ENCODE measurements around the gene SPIRE1. TPM values are rescaled to one million over a fixed set of nuclear protein-coding genes. Genes with fewer than 3 reads are reported as not detected.

Gene SPIRE1
- total RNA-seq, 2 donors from 2014 or later, result 14.2 to 17.2 TPM

DNA sequence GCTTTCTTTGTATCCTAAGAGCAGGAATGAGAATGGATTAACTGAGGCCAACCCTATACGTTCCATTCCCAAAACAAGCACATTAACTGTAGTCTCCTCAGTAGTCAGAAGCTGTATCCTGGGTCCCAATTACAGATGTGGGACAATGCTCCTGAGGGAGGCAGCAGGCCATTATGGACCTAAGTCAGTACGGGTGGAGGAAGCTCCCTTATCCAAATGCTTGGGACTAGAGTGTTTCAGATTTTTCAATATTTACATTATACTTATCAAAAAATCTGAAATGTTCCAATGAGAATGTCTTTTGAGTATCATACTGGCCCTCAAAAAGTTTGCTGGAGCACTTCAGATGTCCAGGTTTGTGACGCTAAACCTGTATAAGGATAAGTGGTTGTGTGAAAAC, 160.1 kb downstream of the SPIRE1 start:
- H3K27ac ChIP-seq (ENCODE audit: low read depth, low read length), result no peak overlapping the region
- Mint-ChIP-seq H3K27me3 (ENCODE audit: insufficient read depth) (no peaks in the 10 kb centered on the region), H3K36me3 (ENCODE audit: low read depth) (peaks cover 13% of the 10 kb centered on the region), H3K27ac (no peak overlapping the region), H3K4me3 (no peak overlapping the region), H3K4me1 (no peaks in the 10 kb centered on the region), H3K9me3 (no peaks in the 10 kb centered on the region)
- TF ChIP-seq, protein P1, sequence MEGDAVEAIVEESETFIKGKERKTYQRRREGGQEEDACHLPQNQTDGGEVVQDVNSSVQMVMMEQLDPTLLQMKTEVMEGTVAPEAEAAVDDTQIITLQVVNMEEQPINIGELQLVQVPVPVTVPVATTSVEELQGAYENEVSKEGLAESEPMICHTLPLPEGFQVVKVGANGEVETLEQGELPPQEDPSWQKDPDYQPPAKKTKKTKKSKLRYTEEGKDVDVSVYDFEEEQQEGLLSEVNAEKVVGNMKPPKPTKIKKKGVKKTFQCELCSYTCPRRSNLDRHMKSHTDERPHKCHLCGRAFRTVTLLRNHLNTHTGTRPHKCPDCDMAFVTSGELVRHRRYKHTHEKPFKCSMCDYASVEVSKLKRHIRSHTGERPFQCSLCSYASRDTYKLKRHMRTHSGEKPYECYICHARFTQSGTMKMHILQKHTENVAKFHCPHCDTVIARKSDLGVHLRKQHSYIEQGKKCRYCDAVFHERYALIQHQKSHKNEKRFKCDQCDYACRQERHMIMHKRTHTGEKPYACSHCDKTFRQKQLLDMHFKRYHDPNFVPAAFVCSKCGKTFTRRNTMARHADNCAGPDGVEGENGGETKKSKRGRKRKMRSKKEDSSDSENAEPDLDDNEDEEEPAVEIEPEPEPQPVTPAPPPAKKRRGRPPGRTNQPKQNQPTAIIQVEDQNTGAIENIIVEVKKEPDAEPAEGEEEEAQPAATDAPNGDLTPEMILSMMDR (conservative IDR thresholded peaks at IDR 0.05), result no peak
- no peaks in the 10 kb centered on the region for H3K4me1 ChIP-seq (ENCODE audit: control insufficient read depth, insufficient read depth, low read length)
- H3K9ac ChIP-seq (ENCODE audit: extremely low read depth, low read length, poor library complexity, severe bottlenecking), result no peak overlapping the region
- 96 to 100% methylated on average over 1 to 3 of the region's 3 CpGs for WGBS, 2 experiments (ENCODE audit: insufficient coverage in 1 of 2, insufficient read length in 1 of 2)
- peaks cover 11% of the 10 kb centered on the region for H3K36me3 ChIP-seq (ENCODE audit: control insufficient read depth, insufficient read depth, low read length)
- no peaks in the 10 kb centered on the region for H3K9me3 ChIP-seq (ENCODE audit: control insufficient read depth, low read length)
- no peaks in the 10 kb centered on the region for H3K27me3 ChIP-seq (ENCODE audit: control insufficient read depth, insufficient read depth, low read length, poor library complexity, severe bottlenecking)
- no peak overlapping the region for H3K4me3 ChIP-seq (ENCODE audit: low read length)
- no peak for DNase-seq

DNA sequence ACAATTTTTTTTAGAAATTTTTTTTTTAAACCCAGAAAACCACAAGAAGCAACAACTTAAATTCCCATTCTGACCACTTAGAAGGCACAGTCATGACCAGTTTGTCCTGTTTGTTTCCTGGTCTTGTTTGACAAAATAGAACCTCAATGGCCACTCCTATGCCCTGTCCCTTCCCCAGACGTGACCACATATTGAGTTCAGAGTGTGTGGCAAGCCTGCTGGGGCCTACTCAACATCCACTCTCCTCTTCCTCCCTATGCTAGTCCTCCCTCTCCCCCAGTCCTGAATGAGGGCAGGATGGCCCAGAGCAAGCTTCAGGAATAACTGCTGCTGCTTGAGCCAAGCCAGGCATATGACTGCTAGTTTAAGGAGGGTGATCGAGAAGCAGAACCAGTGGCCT, 160.6 kb downstream of the SPIRE1 start:
- peaks cover 16% of the 10 kb centered on the region for H3K36me3 Mint-ChIP-seq (ENCODE audit: low read depth)
- no peak overlapping the region for H3K4me3 ChIP-seq (ENCODE audit: low read length)
- no peaks in the 10 kb centered on the region for H3K4me1 Mint-ChIP-seq
- TF ChIP-seq, protein P1 (conservative IDR thresholded peaks at IDR 0.05), result no peak
- H3K9me3 Mint-ChIP-seq, result no peaks in the 10 kb centered on the region
- no peaks in the 10 kb centered on the region for H3K27me3 Mint-ChIP-seq (ENCODE audit: insufficient read depth)
- no peaks in the 10 kb centered on the region for H3K27me3 ChIP-seq (ENCODE audit: control insufficient read depth, insufficient read depth, low read length, poor library complexity, severe bottlenecking)
- H3K27ac ChIP-seq (ENCODE audit: low read depth, low read length), result no peak overlapping the region
- H3K9ac ChIP-seq (ENCODE audit: extremely low read depth, low read length, poor library complexity, severe bottlenecking), result no peak overlapping the region
- no peak for DNase-seq
- no peak overlapping the region for H3K4me3 Mint-ChIP-seq
- WGBS, 2 experiments (ENCODE audit: insufficient coverage in 1 of 2, insufficient read length in 1 of 2), result 82% methylated on average over 1 of the region's 2 CpGs; no CpG with 5 or more reads in 1 of the 2 experiments
- H3K36me3 ChIP-seq (ENCODE audit: control insufficient read depth, insufficient read depth, low read length), result peaks cover 15% of the 10 kb centered on the region
- H3K4me1 ChIP-seq (ENCODE audit: control insufficient read depth, insufficient read depth, low read length), result no peaks in the 10 kb centered on the region
- H3K27ac Mint-ChIP-seq, result no peak overlapping the region
- H3K9me3 ChIP-seq (ENCODE audit: control insufficient read depth, low read length), result no peaks in the 10 kb centered on the region

DNA sequence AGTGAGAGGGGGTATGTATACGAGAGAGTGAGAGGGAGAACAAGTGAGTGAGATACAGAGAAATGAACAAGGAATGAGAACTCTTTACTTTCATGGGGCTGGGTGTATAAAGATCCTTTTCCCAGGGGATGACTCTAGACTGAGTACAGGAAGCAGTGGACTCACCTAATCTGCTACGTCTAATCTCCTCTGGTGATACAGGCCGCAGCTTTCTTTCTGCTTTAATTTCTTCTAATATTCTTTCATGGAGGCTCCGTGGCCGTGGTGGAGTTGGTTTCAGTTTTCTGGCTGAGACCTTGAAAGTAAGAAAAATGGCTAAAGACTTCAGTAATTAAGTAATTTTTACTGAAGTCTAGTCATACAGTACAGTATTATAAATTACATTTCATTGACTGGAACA, 165.0 kb downstream of the SPIRE1 start:
- H3K4me1 Mint-ChIP-seq, result no peaks in the 10 kb centered on the region
- WGBS, 2 experiments (ENCODE audit: insufficient coverage in 1 of 2, insufficient read length in 1 of 2), result 95% methylated on average over 3 of the region's 5 CpGs; no CpG with 5 or more reads in 1 of the 2 experiments
- H3K27me3 ChIP-seq (ENCODE audit: control insufficient read depth, insufficient read depth, low read length, poor library complexity, severe bottlenecking), result no peaks in the 10 kb centered on the region
- no peak overlapping the region for H3K4me3 ChIP-seq (ENCODE audit: low read length)
- H3K4me3 Mint-ChIP-seq, result no peak overlapping the region
- TF ChIP-seq, protein P1 (conservative IDR thresholded peaks at IDR 0.05), result no peak
- peaks cover 15% of the 10 kb centered on the region for H3K36me3 ChIP-seq (ENCODE audit: control insufficient read depth, insufficient read depth, low read length)
- H3K27me3 Mint-ChIP-seq (ENCODE audit: insufficient read depth), result no peaks in the 10 kb centered on the region
- H3K36me3 Mint-ChIP-seq (ENCODE audit: low read depth), result peaks cover 19% of the 10 kb centered on the region
- no peak for DNase-seq
- H3K27ac ChIP-seq (ENCODE audit: low read depth, low read length), result no peak overlapping the region
- no peak overlapping the region for H3K27ac Mint-ChIP-seq
- no peak overlapping the region for H3K9ac ChIP-seq (ENCODE audit: extremely low read depth, low read length, poor library complexity, severe bottlenecking)
- H3K4me1 ChIP-seq (ENCODE audit: control insufficient read depth, insufficient read depth, low read length), result no peaks in the 10 kb centered on the region
- no peaks in the 10 kb centered on the region for H3K9me3 Mint-ChIP-seq
- H3K9me3 ChIP-seq (ENCODE audit: control insufficient read depth, low read length), result no peaks in the 10 kb centered on the region

All from endodermal cell (in vitro differentiated cells).